Measurements from ENCODE around the gene LMOD2. TPM values are rescaled to one million over a fixed set of nuclear protein-coding genes. Genes with fewer than 3 reads are reported as not detected.

LMOD2 gene, protein sequence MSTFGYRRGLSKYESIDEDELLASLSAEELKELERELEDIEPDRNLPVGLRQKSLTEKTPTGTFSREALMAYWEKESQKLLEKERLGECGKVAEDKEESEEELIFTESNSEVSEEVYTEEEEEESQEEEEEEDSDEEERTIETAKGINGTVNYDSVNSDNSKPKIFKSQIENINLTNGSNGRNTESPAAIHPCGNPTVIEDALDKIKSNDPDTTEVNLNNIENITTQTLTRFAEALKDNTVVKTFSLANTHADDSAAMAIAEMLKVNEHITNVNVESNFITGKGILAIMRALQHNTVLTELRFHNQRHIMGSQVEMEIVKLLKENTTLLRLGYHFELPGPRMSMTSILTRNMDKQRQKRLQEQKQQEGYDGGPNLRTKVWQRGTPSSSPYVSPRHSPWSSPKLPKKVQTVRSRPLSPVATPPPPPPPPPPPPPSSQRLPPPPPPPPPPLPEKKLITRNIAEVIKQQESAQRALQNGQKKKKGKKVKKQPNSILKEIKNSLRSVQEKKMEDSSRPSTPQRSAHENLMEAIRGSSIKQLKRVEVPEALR
- total RNA-seq (2021; ENCODE audit: unreplicated experiment), result not detected
- 0.03 and 0.04 TPM in 2 replicates for polyA plus RNA-seq (2012)
- Bru-seq, nascent RNA, result not detected
- BruChase-seq, experiment 1, labeled RNA remaining after a 6-hour chase, result not detected
- BruChase-seq, experiment 2, labeled RNA remaining after a 2-hour chase, result percentile 8 among the genes with signal in this experiment
- long read RNA-seq, result 0 reads

- Histone ChIP-seq H3K9ac (ENCODE audit: low read length) (no peak within 1 kb of the TSS), H3K36me3 (ENCODE audit: control insufficient read depth in 1 of 2, insufficient read depth in 2 of 2, low read length in 2 of 2) (no peaks in the 10 kb centered on the region), H3K79me2 (ENCODE audit: insufficient read depth, low read length) (no peaks in the 10 kb centered on the region), H3K9me3 (ENCODE audit: control insufficient read depth in 1 of 2, insufficient read depth in 1 of 2, low read depth in 1 of 2, low read length in 2 of 2) (no peaks in the 10 kb centered on the region), H3K9me2 (ENCODE audit: insufficient read depth) (no peaks in the 10 kb centered on the region; the same call in 1 of the 2 replicates), H4K20me1 (ENCODE audit: insufficient read depth) (no peaks in the 10 kb centered on the region), H3K27me3 (ENCODE audit: insufficient read depth, low read length) (no peaks in the 10 kb centered on the region), H3K4me2 (ENCODE audit: low read length) (no peak within 1 kb of the TSS), H3K4me3 (replicated peaks in 1 of 2; ENCODE audit: low read depth in 1 of 2, low read length in 2 of 2) (no peak within 1 kb of the TSS), H2AFZ (ENCODE audit: low read depth, low read length, poor library complexity, severe bottlenecking) (no peak within 1 kb of the TSS), H3K4me1 (ENCODE audit: control insufficient read depth in 1 of 2, insufficient read depth in 2 of 2, low read length in 2 of 2) (no peaks in the 10 kb centered on the region), H3K27ac (ENCODE audit: low read depth, low read length) (no peak within 1 kb of the TSS)
- BruUV-seq (replicated peaks), result no TSS peak
- ChIA-PET POLR2A (no interaction called here), CTCF (no interaction called here), RAD21 (ENCODE audit: low non-redundant PET in 1 of 2, low total read pairs in 2 of 2, uncharacterized antibody in 2 of 2, unreplicated experiment in 2 of 2) (no interaction called here)
- ATAC-seq (no peak), DNase-seq (ENCODE audit: low read depth, low spot score) (no peak)
- no peak for TF ChIP-seq ZFX (IDR thresholded peaks at IDR 0.05)
- no peak for TF ChIP-seq EZH2 (IDR thresholded peaks at IDR 0.05)
- TF ChIP-seq JUND (IDR thresholded peaks at IDR 0.05), result no peak
- no peak for TF ChIP-seq CEBPB (IDR thresholded peaks at IDR 0.05; ENCODE audit: low read depth)
- intact Hi-C loops (cut with micrococcal nuclease), result no loop called here
Measured at GRCh38 chr7:123655614-123656013, at the start of gene LMOD2. Gene LMOD2 (plus strand): TSS chr7:123655866. CDS start chr7:123655964, 98 bp downstream.

DNA sequence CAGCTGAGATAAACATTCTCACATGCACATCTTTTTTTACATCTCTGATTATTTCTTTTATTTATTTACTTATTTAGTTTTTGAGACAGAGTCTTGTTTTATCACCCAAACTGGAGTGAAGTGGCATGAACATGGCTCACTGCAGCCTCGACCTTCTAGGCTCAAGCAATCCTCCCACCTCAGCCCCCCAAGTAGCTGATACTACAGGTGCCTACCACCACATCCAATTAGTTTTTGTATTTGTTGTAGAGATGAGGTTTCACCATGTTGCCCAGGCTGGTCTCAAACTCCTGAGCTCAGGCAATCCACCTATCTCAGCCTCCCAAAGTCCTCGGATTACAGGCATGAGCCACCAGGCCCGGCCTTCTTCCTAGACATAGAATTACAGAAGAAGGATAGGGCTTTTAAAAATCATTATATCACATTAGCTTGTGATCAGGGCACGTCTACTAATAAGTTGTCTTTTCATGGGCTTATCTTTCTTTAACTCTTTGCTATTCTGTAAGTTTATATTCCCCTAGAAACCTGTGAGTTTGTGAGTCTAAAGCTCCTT lies 48.2 kb upstream of the LMOD2 start:
- H3K27me3 ChIP-seq (ENCODE audit: insufficient read depth, low read length), result no peaks in the 10 kb centered on the region
- POLR2A ChIA-PET, result no interaction called here
- H2AFZ ChIP-seq (ENCODE audit: low read depth, low read length, poor library complexity, severe bottlenecking), result no peak overlapping the region
- H3K4me3 ChIP-seq (replicated peaks in 1 of 2; ENCODE audit: low read depth in 1 of 2, low read length in 2 of 2), result no peak overlapping the region
- RAD21 ChIA-PET (ENCODE audit: low non-redundant PET in 1 of 2, low total read pairs in 2 of 2, uncharacterized antibody in 2 of 2, unreplicated experiment in 2 of 2), result no interaction called here
- H3K9me2 ChIP-seq (ENCODE audit: insufficient read depth), result no peaks in the 10 kb centered on the region; the same call in 1 of the 2 replicates
- BruUV-seq (replicated peaks), result no TSS peak
- H3K9ac ChIP-seq (ENCODE audit: low read length), result no peak overlapping the region
- no peaks in the 10 kb centered on the region for H3K36me3 ChIP-seq (ENCODE audit: control insufficient read depth in 1 of 2, insufficient read depth in 2 of 2, low read length in 2 of 2)
- ATAC-seq, result no peak
- H3K4me2 ChIP-seq (ENCODE audit: low read length), result no peak overlapping the region
- CTCF ChIA-PET, result no interaction called here
- intact Hi-C loops (cut with micrococcal nuclease), result no loop called here
- H4K20me1 ChIP-seq (ENCODE audit: insufficient read depth), result no peaks in the 10 kb centered on the region
- H3K79me2 ChIP-seq (ENCODE audit: insufficient read depth, low read length), result no peaks in the 10 kb centered on the region
- no peaks in the 10 kb centered on the region for H3K9me3 ChIP-seq (ENCODE audit: control insufficient read depth in 1 of 2, insufficient read depth in 1 of 2, low read depth in 1 of 2, low read length in 2 of 2)
- DNase-seq (ENCODE audit: low read depth, low spot score), result no peak
- no peak overlapping the region for H3K27ac ChIP-seq (ENCODE audit: low read depth, low read length)
- no peaks in the 10 kb centered on the region for H3K4me1 ChIP-seq (ENCODE audit: control insufficient read depth in 1 of 2, insufficient read depth in 2 of 2, low read length in 2 of 2)
- TF ChIP-seq RAD21 (IDR thresholded peaks at IDR 0.05; ENCODE audit: low read depth) (no peak), SRF (IDR thresholded peaks at IDR 0.05; ENCODE audit: low read depth) (no peak), ZBTB33 (IDR thresholded peaks at IDR 0.05; ENCODE audit: extremely low read depth, insufficient replicate concordance, low read length) (no peak), EZH2 (IDR thresholded peaks at IDR 0.05) (no peak), ZNF274 (IDR thresholded peaks at IDR 0.05; ENCODE audit: low read depth, low read length) (no peak), YY1 (IDR thresholded peaks at IDR 0.05; ENCODE audit: extremely low read depth, insufficient replicate concordance, low read depth, low read length) (no peak), EGR1 (IDR thresholded peaks at IDR 0.05; ENCODE audit: low read depth) (no peak)
- TF ChIP-seq, protein P1, sequence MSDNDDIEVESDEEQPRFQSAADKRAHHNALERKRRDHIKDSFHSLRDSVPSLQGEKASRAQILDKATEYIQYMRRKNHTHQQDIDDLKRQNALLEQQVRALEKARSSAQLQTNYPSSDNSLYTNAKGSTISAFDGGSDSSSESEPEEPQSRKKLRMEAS (IDR thresholded peaks at IDR 0.05), result no peak
- TF ChIP-seq, protein P2, sequence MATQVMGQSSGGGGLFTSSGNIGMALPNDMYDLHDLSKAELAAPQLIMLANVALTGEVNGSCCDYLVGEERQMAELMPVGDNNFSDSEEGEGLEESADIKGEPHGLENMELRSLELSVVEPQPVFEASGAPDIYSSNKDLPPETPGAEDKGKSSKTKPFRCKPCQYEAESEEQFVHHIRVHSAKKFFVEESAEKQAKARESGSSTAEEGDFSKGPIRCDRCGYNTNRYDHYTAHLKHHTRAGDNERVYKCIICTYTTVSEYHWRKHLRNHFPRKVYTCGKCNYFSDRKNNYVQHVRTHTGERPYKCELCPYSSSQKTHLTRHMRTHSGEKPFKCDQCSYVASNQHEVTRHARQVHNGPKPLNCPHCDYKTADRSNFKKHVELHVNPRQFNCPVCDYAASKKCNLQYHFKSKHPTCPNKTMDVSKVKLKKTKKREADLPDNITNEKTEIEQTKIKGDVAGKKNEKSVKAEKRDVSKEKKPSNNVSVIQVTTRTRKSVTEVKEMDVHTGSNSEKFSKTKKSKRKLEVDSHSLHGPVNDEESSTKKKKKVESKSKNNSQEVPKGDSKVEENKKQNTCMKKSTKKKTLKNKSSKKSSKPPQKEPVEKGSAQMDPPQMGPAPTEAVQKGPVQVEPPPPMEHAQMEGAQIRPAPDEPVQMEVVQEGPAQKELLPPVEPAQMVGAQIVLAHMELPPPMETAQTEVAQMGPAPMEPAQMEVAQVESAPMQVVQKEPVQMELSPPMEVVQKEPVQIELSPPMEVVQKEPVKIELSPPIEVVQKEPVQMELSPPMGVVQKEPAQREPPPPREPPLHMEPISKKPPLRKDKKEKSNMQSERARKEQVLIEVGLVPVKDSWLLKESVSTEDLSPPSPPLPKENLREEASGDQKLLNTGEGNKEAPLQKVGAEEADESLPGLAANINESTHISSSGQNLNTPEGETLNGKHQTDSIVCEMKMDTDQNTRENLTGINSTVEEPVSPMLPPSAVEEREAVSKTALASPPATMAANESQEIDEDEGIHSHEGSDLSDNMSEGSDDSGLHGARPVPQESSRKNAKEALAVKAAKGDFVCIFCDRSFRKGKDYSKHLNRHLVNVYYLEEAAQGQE (IDR thresholded peaks at IDR 0.05; ENCODE audit: low read depth), result no peak

All from HCT116 (cell line).